ENCODE measurements around the gene EFHB. TPM values are rescaled to one million over a fixed set of nuclear protein-coding genes. Genes with fewer than 3 reads are reported as not detected.

Gene EFHB
- total and polyA plus RNA-seq, 4 donors = 1.4 to 12.5 (median 4.1) TPM

DNA sequence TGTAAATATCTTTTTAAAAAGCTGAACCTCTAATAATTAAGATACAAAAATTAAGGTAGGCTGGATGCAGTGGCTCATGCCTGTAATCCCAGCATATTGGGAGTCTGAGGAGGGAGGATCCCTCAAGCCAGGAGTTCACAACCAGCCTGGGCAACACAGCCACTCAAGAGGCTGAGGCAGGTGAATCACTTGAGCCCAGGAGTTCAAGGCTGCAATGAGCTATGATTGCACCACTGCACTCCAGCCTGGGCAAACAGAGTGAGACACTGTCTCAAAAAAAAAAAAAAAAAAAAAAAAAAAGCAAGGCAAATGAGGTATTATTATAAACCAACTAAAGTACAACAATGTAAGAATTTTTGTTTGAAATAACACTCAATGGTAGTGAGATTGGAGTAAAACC is 47.6 kb downstream of the EFHB start:
- no peaks in the 10 kb centered on the region for H3K36me3 ChIP-seq (ENCODE audit: control insufficient read depth in 4 of 4, insufficient read depth in 4 of 4, low read length in 4 of 4)
- ATAC-seq (ENCODE audit: insufficient read depth, low FRiP score) (no peak), DNase-seq (no peak)
- H3K4me3 ChIP-seq = no peak overlapping the region
- H3K4me1 ChIP-seq (ENCODE audit: control insufficient read depth in 5 of 5, insufficient read depth in 5 of 5, low read length in 5 of 5) = peaks cover 0 to 17% (median 12%) of the 10 kb centered on the region in 5 donors
- H3K27ac ChIP-seq (ENCODE audit: low read depth in 1 of 2, low read length in 1 of 2) = no peak overlapping the region
- H3K27me3 ChIP-seq (ENCODE audit: control insufficient read depth in 3 of 3, insufficient read depth in 3 of 3, low read length in 2 of 3) = no peaks in the 10 kb centered on the region
- H3K9me3 ChIP-seq (ENCODE audit: control insufficient read depth in 4 of 4, insufficient read depth in 3 of 4, low read length in 3 of 4) = no peaks in the 10 kb centered on the region
- TF ChIP-seq, protein P1, sequence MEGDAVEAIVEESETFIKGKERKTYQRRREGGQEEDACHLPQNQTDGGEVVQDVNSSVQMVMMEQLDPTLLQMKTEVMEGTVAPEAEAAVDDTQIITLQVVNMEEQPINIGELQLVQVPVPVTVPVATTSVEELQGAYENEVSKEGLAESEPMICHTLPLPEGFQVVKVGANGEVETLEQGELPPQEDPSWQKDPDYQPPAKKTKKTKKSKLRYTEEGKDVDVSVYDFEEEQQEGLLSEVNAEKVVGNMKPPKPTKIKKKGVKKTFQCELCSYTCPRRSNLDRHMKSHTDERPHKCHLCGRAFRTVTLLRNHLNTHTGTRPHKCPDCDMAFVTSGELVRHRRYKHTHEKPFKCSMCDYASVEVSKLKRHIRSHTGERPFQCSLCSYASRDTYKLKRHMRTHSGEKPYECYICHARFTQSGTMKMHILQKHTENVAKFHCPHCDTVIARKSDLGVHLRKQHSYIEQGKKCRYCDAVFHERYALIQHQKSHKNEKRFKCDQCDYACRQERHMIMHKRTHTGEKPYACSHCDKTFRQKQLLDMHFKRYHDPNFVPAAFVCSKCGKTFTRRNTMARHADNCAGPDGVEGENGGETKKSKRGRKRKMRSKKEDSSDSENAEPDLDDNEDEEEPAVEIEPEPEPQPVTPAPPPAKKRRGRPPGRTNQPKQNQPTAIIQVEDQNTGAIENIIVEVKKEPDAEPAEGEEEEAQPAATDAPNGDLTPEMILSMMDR (IDR thresholded peaks at IDR 0.05; ENCODE audit: control extremely low read depth, extremely low read depth) = no peak
- H3K9ac ChIP-seq (ENCODE audit: insufficient read depth in 1 of 2, low read length in 2 of 2) = no peak overlapping the region

DNA sequence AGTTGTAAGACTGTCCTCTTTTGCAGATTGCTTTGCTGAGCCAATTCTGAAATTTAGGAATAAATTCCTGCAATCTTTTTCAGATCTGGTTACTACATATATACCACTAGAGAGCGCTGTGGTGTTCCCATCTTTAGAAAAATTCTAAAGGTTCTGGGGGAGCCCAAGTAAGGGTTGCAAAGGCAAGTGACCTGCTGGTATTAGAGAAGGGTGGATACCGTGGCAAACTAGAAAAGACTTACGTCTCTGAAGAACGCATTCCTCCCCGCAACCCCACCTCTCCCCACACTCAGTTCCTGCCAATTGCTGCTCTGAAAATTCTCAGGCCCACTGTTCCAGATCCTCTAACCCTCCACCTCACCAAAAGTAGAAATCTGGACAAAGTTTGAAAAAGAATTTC is 48.5 kb downstream of the EFHB start:
- H3K36me3 ChIP-seq (ENCODE audit: control insufficient read depth in 4 of 4, insufficient read depth in 4 of 4, low read length in 4 of 4) = no peaks in the 10 kb centered on the region
- H3K27me3 ChIP-seq (ENCODE audit: control insufficient read depth in 3 of 3, insufficient read depth in 3 of 3, low read length in 2 of 3) = no peaks in the 10 kb centered on the region
- no peaks in the 10 kb centered on the region for H3K9me3 ChIP-seq (ENCODE audit: control insufficient read depth in 4 of 4, insufficient read depth in 3 of 4, low read length in 3 of 4)
- TF ChIP-seq, protein P1 (IDR thresholded peaks at IDR 0.05; ENCODE audit: control extremely low read depth, extremely low read depth) = peak; percentile 46
- DNase-seq = peak in 1 of 3 donors; percentile 29
- peak; percentile 43 for ATAC-seq (ENCODE audit: insufficient read depth, low FRiP score)
- H3K4me3 ChIP-seq = no peak overlapping the region
- H3K4me1 ChIP-seq (ENCODE audit: control insufficient read depth in 5 of 5, insufficient read depth in 5 of 5, low read length in 5 of 5) = peaks cover 0 to 17% (median 12%) of the 10 kb centered on the region in 5 donors
- H3K27ac ChIP-seq (ENCODE audit: low read depth in 1 of 2, low read length in 1 of 2) = no peak overlapping the region
- H3K9ac ChIP-seq (ENCODE audit: insufficient read depth in 1 of 2, low read length in 2 of 2) = no peak overlapping the region
- WGBS, 2 donors = 41 to 44% methylated on average over 5 of the region's 5 CpGs

DNA sequence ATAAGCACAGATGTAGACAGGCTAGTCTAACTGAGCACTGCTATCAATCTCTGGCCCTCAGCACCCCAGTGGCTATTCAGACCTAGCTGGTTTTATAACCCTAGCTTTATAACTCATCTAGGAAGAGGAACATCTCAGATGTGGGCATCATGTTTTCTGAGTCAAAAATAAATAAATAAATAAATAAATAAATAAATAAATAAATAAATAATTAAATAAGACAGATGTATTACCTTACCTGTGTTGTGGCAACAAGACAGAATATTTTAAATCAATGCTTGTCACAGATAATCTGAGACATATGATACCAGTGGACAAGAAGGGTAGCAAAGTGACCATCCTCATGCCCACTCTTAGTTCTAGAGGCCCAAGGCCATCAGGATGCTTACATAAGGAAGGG is 52.2 kb downstream of the EFHB start:
- TF ChIP-seq, protein P1 (IDR thresholded peaks at IDR 0.05; ENCODE audit: control extremely low read depth, extremely low read depth) = no peak
- ATAC-seq (ENCODE audit: insufficient read depth, low FRiP score) = no peak
- Histone ChIP-seq H3K9me3 (ENCODE audit: control insufficient read depth in 4 of 4, insufficient read depth in 3 of 4, low read length in 3 of 4) (no peaks in the 10 kb centered on the region), H3K9ac (ENCODE audit: insufficient read depth in 1 of 2, low read length in 2 of 2) (no peak overlapping the region), H3K4me1 (ENCODE audit: control insufficient read depth in 5 of 5, insufficient read depth in 5 of 5, low read length in 5 of 5) (no peaks in the 10 kb centered on the region), H3K27me3 (ENCODE audit: control insufficient read depth in 3 of 3, insufficient read depth in 3 of 3, low read length in 2 of 3) (no peaks in the 10 kb centered on the region), H3K36me3 (ENCODE audit: control insufficient read depth in 4 of 4, insufficient read depth in 4 of 4, low read length in 4 of 4) (no peaks in the 10 kb centered on the region), H3K4me3 (no peak overlapping the region), H3K27ac (ENCODE audit: low read depth in 1 of 2, low read length in 1 of 2) (no peak overlapping the region)
- no peak for DNase-seq

DNA sequence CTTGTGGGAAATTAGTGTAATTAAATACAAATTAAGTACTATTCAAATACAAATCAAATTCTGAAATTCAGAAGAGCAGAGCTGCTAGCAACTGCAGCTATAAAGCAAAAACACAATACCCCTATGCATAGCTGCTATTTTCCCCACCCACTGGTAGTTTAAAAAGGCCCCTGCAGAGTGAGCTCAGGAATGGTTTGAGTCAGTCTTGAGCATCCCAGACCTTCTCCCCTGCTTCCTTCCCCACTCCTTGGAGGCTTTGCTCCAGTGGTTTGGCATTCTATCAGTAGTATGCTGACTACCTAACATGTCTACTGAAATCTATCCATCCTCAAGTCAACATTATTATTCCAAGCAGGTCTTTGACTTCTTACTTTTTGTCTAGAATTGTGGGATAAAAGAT is 53.0 kb downstream of the EFHB start:
- Histone ChIP-seq H3K4me1 (ENCODE audit: control insufficient read depth in 5 of 5, insufficient read depth in 5 of 5, low read length in 5 of 5) (no peaks in the 10 kb centered on the region), H3K27ac (ENCODE audit: low read depth in 1 of 2, low read length in 1 of 2) (no peak overlapping the region), H3K9ac (ENCODE audit: insufficient read depth in 1 of 2, low read length in 2 of 2) (no peak overlapping the region), H3K27me3 (ENCODE audit: control insufficient read depth in 3 of 3, insufficient read depth in 3 of 3, low read length in 2 of 3) (no peaks in the 10 kb centered on the region), H3K36me3 (ENCODE audit: control insufficient read depth in 4 of 4, insufficient read depth in 4 of 4, low read length in 4 of 4) (no peaks in the 10 kb centered on the region), H3K9me3 (ENCODE audit: control insufficient read depth in 4 of 4, insufficient read depth in 3 of 4, low read length in 3 of 4) (no peaks in the 10 kb centered on the region), H3K4me3 (no peak overlapping the region)
- no peak for DNase-seq
- TF ChIP-seq, protein P1 (IDR thresholded peaks at IDR 0.05; ENCODE audit: control extremely low read depth, extremely low read depth) = no peak
- ATAC-seq (ENCODE audit: insufficient read depth, low FRiP score) = no peak

All from lung (tissue), 12 donors.